ENCODE results near the gene CDC42BPA.
"Not testable (repeated sequence)": the region's sequence is repeated elsewhere in the genome, so short reads cannot be mapped to it uniquely, and the experiment has no call there.

CDC42BPA gene

GRCh38 chr1:227124473-227124872, 193.8 kb downstream of the CDC42BPA start:
- DNase-seq, result no peak

- no peak for DNase-seq
Measured at GRCh38 chr1:227120826-227121225, 197.5 kb downstream of the CDC42BPA start.

- no peak for DNase-seq
Measured at GRCh38 chr1:227112538-227112937, 205.8 kb downstream of the CDC42BPA start.

GRCh38 chr1:227111782-227112181, 206.5 kb downstream of the CDC42BPA start:
- DNase-seq, result no peak

- not testable (repeated sequence) for DNase-seq
Measured at GRCh38 chr1:227105291-227105690, 213.0 kb downstream of the CDC42BPA start.

- DNase-seq, result no peak
Measured at GRCh38 chr1:227102056-227102455, 216.2 kb downstream of the CDC42BPA start.

- DNase-seq, result no peak
Measured at GRCh38 chr1:227094249-227094966, 223.9 kb downstream of the CDC42BPA start.

- DNase-seq, result no peak
Measured at GRCh38 chr1:227093309-227093708, 225.0 kb downstream of the CDC42BPA start.

- no peak for DNase-seq
Measured at GRCh38 chr1:227092069-227092468, 226.2 kb downstream of the CDC42BPA start.

GRCh38 chr1:227086636-227087035, 231.7 kb downstream of the CDC42BPA start:
- DNase-seq, result no peak

- no peak for DNase-seq
Measured at GRCh38 chr1:227082999-227083746, 235.1 kb downstream of the CDC42BPA start.

- DNase-seq, result no peak
Measured at GRCh38 chr1:227077783-227078182, 240.5 kb downstream of the CDC42BPA start.

GRCh38 chr1:227073786-227074185, 244.5 kb downstream of the CDC42BPA start:
- DNase-seq, result no peak

GRCh38 chr1:227072991-227073390, 245.3 kb downstream of the CDC42BPA start:
- no peak for DNase-seq

GRCh38 chr1:227071895-227072587, 246.3 kb downstream of the CDC42BPA start:
- DNase-seq, result no peak

- no peak for DNase-seq
Measured at GRCh38 chr1:227070638-227071285, 247.5 kb downstream of the CDC42BPA start.

- no peak for DNase-seq
Measured at GRCh38 chr1:227069490-227069889, 248.8 kb downstream of the CDC42BPA start.

- no peak for DNase-seq
Measured at GRCh38 chr1:227068883-227069282, 249.4 kb downstream of the CDC42BPA start.

GRCh38 chr1:227066999-227067398, 251.3 kb downstream of the CDC42BPA start:
- peak; percentile 26 for DNase-seq

- no peak for DNase-seq
Measured at GRCh38 chr1:227065311-227065710, 253.0 kb downstream of the CDC42BPA start.

- no peak for DNase-seq
Measured at GRCh38 chr1:227062306-227062705, 256.0 kb downstream of the CDC42BPA start.

- DNase-seq, result no peak
Measured at GRCh38 chr1:227059076-227059475, 259.2 kb downstream of the CDC42BPA start.

- DNase-seq, result no peak
Measured at GRCh38 chr1:227058321-227058751, 260.0 kb downstream of the CDC42BPA start.

Measured in right hindlimb (tissue), 1 donor.